BJ (cell line): ENCODE data around the gene TAAR2. TPM values are rescaled to one million over a fixed set of nuclear protein-coding genes. Genes with fewer than 3 reads are reported as not detected.

Experiments
- CTCF ChIA-PET: fragments of 350-600 bp; formaldehyde crosslinking; extraction: SDS; loops from one replicate; lab custom pipeline; 2021; ENCODE audit warnings: antibody characterized with exemption, inconsistent platforms; lab: Yijun Ruan, JAX
- POLR2A ChIA-PET: fragments of 300-600 bp; sonication (Branson Sonifier 250); formaldehyde crosslinking; extraction: SDS; loops from one replicate; lab custom pipeline; 2021; ENCODE audit warnings: antibody characterized with exemption; lab: Charles Lee
- DNase-seq: peaks from one replicate; pipeline ENCODE4 v3.0.0-alpha.2; 2011; ENCODE audit warnings: low read depth
- H3K27me3 ChIP-seq: 2 replicates; pipeline ENCODE4 v1.6.0; 2011; ENCODE audit warnings: low read length; ENCODE audit not compliant: control insufficient read depth, insufficient read depth
- H3K36me3 ChIP-seq: 2 replicates; pipeline ENCODE4 v1.5.1; 2011; ENCODE audit warnings: low read length; ENCODE audit not compliant: control insufficient read depth, insufficient read depth
- H3K4me3 ChIP-seq: 2 replicates; pipeline ENCODE4 v1.5.1; 2011; ENCODE audit warnings: low read depth, mild to moderate bottlenecking, control low read depth, low read length
- polyA plus RNA-seq: library from polyadenylated mRNA; depleted of rRNA; stranded (reverse); fragments of >200 nt; gene quantifications from 2 replicates; pipeline ENCODE4 v1.2.3, GENCODE V29; 2011
- TF ChIP-seq, protein P1 (sequence below): IDR thresholded peaks from 2 replicates; pipeline ENCODE4 v1.5.1; 2011; ENCODE audit warnings: low read depth, mild to moderate bottlenecking, control low read depth, inconsistent platforms, low read length, moderate library complexity; ENCODE audit not compliant: insufficient read depth

Gene TAAR2
- polyA plus RNA-seq, 1 experiment: not detected

DNA sequence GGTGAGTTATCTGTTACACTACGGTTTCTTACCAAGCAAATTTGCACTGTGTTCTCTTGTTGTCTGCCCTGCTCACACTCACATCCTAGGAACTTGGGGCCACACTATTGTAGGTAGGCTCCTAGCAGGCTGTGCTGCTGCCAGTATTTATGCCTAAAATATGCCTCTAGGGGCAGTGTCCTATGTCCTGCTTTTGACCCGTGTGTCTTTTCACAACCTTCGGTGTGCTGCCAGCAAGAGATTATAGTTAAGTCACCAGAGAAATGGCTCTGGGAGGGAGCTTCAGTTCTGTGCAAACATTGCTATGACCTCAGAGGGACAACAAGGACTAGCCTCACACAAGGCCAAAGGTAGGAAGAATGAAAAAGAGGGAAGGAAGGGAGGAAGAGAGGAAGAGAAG lies 25.6 kb downstream of the TAAR2 start:
- no peak overlapping the region for H3K4me3 ChIP-seq
- no peaks in the 10 kb centered on the region for H3K36me3 ChIP-seq
- TF ChIP-seq, protein P1, sequence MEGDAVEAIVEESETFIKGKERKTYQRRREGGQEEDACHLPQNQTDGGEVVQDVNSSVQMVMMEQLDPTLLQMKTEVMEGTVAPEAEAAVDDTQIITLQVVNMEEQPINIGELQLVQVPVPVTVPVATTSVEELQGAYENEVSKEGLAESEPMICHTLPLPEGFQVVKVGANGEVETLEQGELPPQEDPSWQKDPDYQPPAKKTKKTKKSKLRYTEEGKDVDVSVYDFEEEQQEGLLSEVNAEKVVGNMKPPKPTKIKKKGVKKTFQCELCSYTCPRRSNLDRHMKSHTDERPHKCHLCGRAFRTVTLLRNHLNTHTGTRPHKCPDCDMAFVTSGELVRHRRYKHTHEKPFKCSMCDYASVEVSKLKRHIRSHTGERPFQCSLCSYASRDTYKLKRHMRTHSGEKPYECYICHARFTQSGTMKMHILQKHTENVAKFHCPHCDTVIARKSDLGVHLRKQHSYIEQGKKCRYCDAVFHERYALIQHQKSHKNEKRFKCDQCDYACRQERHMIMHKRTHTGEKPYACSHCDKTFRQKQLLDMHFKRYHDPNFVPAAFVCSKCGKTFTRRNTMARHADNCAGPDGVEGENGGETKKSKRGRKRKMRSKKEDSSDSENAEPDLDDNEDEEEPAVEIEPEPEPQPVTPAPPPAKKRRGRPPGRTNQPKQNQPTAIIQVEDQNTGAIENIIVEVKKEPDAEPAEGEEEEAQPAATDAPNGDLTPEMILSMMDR: 0 out of 2 replicates have a peak, but pooled peaks have one; percentile 16
- no peaks in the 10 kb centered on the region for H3K27me3 ChIP-seq
- DNase-seq: no peak
- CTCF ChIA-PET: no interaction called here
- POLR2A ChIA-PET: no interaction called here

DNA sequence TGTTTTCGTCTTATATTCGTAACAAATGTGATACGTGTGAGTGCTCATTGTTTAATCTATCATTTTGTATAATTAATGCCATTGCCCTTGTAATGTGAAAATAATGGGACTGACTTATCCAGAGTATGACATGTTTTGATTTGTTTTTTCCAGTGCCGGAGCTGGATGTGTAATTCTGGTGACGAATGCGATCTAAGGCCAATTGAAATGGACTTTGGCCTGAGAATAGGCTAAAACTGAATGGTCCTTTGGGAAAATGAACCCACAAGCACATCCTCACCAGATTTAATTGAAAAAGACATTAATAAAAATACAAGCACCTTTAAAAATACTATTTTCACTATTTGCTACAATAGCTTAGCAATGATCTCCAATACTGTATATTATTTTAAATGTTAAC lies 27.9 kb downstream of the TAAR2 start:
- CTCF ChIA-PET: no interaction called here
- DNase-seq: no peak

DNA sequence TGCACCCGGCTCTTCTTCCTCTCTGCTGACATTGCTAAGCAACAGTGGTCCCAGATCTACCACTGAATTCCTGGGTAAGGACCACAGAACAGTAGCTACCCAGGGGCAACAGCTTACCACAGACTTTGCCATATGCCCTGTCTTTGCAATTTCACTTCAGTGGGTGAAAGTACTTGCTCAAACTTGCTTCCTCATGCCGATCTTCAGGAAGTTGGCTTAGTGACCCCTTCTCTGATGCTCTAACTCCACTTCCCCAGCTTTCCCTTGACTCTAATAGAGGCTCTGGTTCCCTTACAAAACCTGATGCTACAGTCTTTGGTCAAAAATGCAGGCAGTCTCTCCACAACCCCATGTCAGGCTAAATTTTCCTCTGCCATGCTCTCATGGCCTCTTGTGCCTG lies 31.2 kb downstream of the TAAR2 start:
- no peak overlapping the region for H3K4me3 ChIP-seq
- ChIA-PET CTCF (no interaction called here), POLR2A (no interaction called here)
- DNase-seq: no peak
- H3K36me3 ChIP-seq: no peaks in the 10 kb centered on the region
- no peaks in the 10 kb centered on the region; the same call in 1 of the 2 replicates for H3K27me3 ChIP-seq
- TF ChIP-seq, protein P1: no peak

More for the DNA sequence above, 27.9 kb downstream of the TAAR2 start:
- H3K4me3 ChIP-seq: no peak overlapping the region
- H3K36me3 ChIP-seq: no peaks in the 10 kb centered on the region
- no peaks in the 10 kb centered on the region; the same call in 1 of the 2 replicates for H3K27me3 ChIP-seq
- POLR2A ChIA-PET: no interaction called here
- TF ChIP-seq, protein P1: no peak

DNA sequence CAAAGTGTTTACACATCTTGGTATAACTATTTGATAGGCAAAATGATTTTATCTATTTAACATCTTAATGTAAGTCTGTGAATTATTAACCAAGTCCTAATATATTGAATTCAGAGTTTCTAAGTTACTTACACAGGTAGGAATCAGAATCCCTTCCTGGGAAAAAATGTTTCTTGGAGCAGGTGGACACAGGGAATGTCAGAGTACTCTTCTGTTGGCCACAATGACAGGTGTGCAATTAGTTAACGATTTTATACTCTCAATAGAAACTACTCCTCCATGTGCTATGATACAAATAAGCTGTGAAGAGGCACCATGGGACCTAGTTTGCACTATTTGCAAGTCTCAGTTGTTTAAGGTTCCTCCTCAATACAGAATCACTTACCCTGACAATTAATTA lies 33.7 kb downstream of the TAAR2 start:
- H3K27me3 ChIP-seq: no peaks in the 10 kb centered on the region; the same call in 1 of the 2 replicates
- no peak overlapping the region for H3K4me3 ChIP-seq
- ChIA-PET POLR2A (no interaction called here), CTCF (no interaction called here)
- no peak for DNase-seq
- TF ChIP-seq, protein P1: no peak
- H3K36me3 ChIP-seq: no peaks in the 10 kb centered on the region

DNA sequence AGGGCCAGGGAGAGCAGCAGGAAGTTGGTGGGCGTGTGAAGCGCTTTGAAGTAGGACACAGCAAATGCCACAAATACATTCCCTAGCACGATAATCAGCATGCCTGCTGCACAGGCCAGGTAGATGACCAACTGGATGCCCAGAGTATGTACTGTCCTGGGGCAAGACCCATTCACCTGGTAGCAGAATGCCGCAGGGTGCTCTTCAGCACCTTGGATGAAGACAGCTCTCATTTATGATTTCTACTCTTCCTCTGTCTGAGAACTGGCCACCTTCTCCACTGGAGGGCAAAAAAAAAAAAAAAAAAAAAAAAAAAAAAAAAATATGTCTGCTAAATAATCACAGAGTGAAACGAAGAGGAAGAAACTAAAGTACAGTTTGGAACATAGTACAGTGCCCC lies 34.6 kb downstream of the TAAR2 start, which contains the start of gene TAAR5:
Gene TAAR5, minus strand, starts transcription at position 288 of the 400 bp plus-strand sequence. Its CDS starts 55 bp downstream, at position 233.
- TF ChIP-seq, protein P1: no peak
- ChIA-PET POLR2A (no interaction called here), CTCF (no interaction called here)
- H3K4me3 ChIP-seq: no peak within 1 kb of the TSS
- H3K27me3 ChIP-seq: no peaks in the 10 kb centered on the region; the same call in 1 of the 2 replicates
- DNase-seq: no peak
- H3K36me3 ChIP-seq: no peaks in the 10 kb centered on the region
